Sigmoid colon (tissue), 7 donors: Measurements from ENCODE around the gene PNLIPRP2. TPM values are rescaled to one million over a fixed set of nuclear protein-coding genes. Genes with fewer than 3 reads are reported as not detected.

Source experiments
- DNase-seq: peaks from one replicate; pipeline ENCODE4 v3.0.0-alpha.2; 2019
- H3K27ac ChIP-seq, 4 donors: fragments of 200-600 bp; sonication (generic); one replicate each; pipeline ENCODE4 v1.5.1; 2016 to 2019; ENCODE audit warnings: mild to moderate bottlenecking in 1 of 4
- H3K27me3 ChIP-seq, 3 donors: fragments of 200-600 bp; sonication (generic); one replicate each; pipeline ENCODE4 v1.5.1; 2019; ENCODE audit warnings: mild to moderate bottlenecking in 1 of 3
- H3K36me3 ChIP-seq, 4 donors: fragments of 200-600 bp; sonication (generic); one replicate each; pipeline ENCODE4 v1.5.1; 2016 to 2019
- H3K4me1 ChIP-seq, 4 donors: fragments of 200-600 bp; sonication (generic); one replicate each; pipeline ENCODE4 v1.5.1; 2017 to 2019
- H3K4me3 ChIP-seq, 4 donors: fragments of 200-600 bp; sonication (generic); one replicate each; pipeline ENCODE4 v1.5.1; 2017 to 2019; ENCODE audit warnings: mild to moderate bottlenecking in 2 of 4, moderate library complexity in 1 of 4
- H3K9me3 ChIP-seq, 4 donors: fragments of 200-600 bp in 3 of 4; sonication (generic) in 3 of 4; one replicate each; pipeline versions ENCODE4 v1.5.1 to v1.6.1; 2013 to 2019
- EP300 ChIP-seq, 4 donors: sonication (generic); formaldehyde crosslinking; IDR thresholded peaks; one replicate each; pipeline ENCODE4 v1.6.1; 2017; ENCODE audit warnings: antibody characterized with exemption in 4 of 4
- POLR2A ChIP-seq, 2 donors: fragments of 450-650 bp; IDR thresholded peaks; one replicate each; pipeline ENCODE4 v1.6.1; 2016; ENCODE audit warnings: antibody characterized with exemption in 2 of 2, mild to moderate bottlenecking in 2 of 2, moderate library complexity in 2 of 2
- POLR2AphosphoS5 ChIP-seq, 4 donors: sonication (generic); formaldehyde crosslinking; IDR thresholded peaks; one replicate each; pipeline ENCODE4 v1.6.1; 2017; ENCODE audit warnings: antibody characterized with exemption in 4 of 4
- WGBS, 2 donors: extraction: QIAGEN DNeasy Blood & Tissue Kit; methylation state at CpG; one replicate each; pipeline ENCODE4 v1.1.7; 2013; 5-methylcytosine and 5-hydroxymethylcytosine counted together
- intact Hi-C: fragments of 100-400 bp; cut with DNase I; formaldehyde crosslinking; loops from one replicate; pipeline ENCODE4 v1.15.1; 2023
- polyA plus RNA-seq, 3 donors: library from polyadenylated mRNA; stranded (reverse); fragments of 200-250 nt; gene quantifications; one replicate each; pipeline ENCODE4 v1.2.3, GENCODE V29; 2013
- total RNA-seq, 4 donors: library from RNA; depleted of rRNA; stranded (reverse); fragments of >200 nt; gene quantifications; one replicate each; pipeline ENCODE4 v1.1.0, GENCODE V29; 2016
- TF ChIP-seq, protein P1 (sequence below), 4 experiments: fragments of 450-650 bp in 3 of 4; fragments of 200-600 bp in 1 of 4; IDR thresholded peaks; one replicate each; pipeline ENCODE4 v1.5.1; 2016 to 2019; ENCODE audit warnings: antibody characterized with exemption in 4 of 4, mild to moderate bottlenecking in 3 of 4, moderate library complexity in 2 of 4
- donor health status: healthy with polysubstance abuse.
- donor health status: Bipolar disorder and iron deficiency.
- donor health status: healthy.

The PNLIPRP2 gene
- total and polyA plus RNA-seq, 7 donors, result 0.95 to 1.8 TPM; not detected in 5

DNA sequence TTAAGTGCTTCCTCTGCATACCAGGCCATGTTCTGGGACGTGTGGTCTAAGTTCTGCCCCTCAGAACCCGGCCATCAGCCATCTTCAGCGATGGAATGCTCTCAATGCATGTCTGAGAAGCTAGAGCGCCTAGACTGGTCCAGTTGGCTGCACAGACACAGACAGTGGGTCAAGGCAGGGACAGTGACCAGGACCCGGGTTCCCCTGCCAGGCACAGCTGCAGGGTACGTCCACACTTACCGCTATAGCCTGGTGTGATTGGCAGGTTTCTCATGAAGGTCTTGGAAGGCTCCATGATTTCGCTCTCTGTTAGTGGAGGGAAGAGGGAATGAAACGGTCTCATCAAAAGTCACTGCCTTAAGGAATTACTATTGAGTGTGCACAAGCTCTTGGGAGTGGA, 47.3 kb downstream of the PNLIPRP2 start:
- Histone ChIP-seq H3K4me1 (peaks cover 0 to 16% (median 13%) of the 10 kb centered on the region in 4 donors), H3K9me3 (no peaks in the 10 kb centered on the region), H3K4me3 (no peak overlapping the region), H3K27me3 (peaks cover 4 to 13% (median 12%) of the 10 kb centered on the region in 3 donors), H3K36me3 (peaks cover 0 to 2% (median 0%) of the 10 kb centered on the region in 4 donors), H3K27ac (no peak overlapping the region)
- TF ChIP-seq, protein P1, sequence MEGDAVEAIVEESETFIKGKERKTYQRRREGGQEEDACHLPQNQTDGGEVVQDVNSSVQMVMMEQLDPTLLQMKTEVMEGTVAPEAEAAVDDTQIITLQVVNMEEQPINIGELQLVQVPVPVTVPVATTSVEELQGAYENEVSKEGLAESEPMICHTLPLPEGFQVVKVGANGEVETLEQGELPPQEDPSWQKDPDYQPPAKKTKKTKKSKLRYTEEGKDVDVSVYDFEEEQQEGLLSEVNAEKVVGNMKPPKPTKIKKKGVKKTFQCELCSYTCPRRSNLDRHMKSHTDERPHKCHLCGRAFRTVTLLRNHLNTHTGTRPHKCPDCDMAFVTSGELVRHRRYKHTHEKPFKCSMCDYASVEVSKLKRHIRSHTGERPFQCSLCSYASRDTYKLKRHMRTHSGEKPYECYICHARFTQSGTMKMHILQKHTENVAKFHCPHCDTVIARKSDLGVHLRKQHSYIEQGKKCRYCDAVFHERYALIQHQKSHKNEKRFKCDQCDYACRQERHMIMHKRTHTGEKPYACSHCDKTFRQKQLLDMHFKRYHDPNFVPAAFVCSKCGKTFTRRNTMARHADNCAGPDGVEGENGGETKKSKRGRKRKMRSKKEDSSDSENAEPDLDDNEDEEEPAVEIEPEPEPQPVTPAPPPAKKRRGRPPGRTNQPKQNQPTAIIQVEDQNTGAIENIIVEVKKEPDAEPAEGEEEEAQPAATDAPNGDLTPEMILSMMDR (IDR thresholded peaks at IDR 0.05), result no peak
- TF ChIP-seq EP300 (IDR thresholded peaks at IDR 0.05) (no peak), POLR2AphosphoS5 (IDR thresholded peaks at IDR 0.05) (no peak), POLR2A (IDR thresholded peaks at IDR 0.05) (no peak)
- intact Hi-C loops, result no loop called here
- WGBS, 2 donors, result 92 to 93% methylated on average over 9 of the region's 9 CpGs
- DNase-seq, result no peak

DNA sequence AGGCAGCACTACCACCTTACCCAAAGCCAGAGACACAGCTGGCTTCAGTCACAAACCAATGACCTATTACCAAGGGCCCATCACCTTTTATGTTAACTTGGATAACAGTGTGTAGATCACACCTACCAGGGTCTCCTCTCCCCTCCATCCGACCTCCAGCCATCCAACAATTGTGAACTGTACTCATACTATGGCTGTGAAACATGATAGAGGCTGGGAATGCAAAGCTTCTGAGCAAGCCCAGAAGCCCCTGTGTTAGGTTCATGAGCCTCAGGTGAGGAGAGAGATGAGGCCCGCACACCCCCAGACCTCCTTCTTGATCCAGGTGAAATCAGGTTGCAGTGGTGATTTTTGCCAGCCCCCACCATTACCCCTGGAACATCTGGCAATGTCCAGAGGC, 47.7 kb downstream of the PNLIPRP2 start:
- intact Hi-C loops, result no loop called here
- 88 to 98% methylated on average over 2 of the region's 2 CpGs for WGBS, 2 donors
- Histone ChIP-seq H3K27ac (no peak overlapping the region), H3K27me3 (peaks cover 4 to 13% (median 12%) of the 10 kb centered on the region in 3 donors), H3K4me1 (peaks cover 0 to 16% (median 13%) of the 10 kb centered on the region in 4 donors), H3K36me3 (peaks cover 0 to 7% (median 0%) of the 10 kb centered on the region in 4 donors), H3K9me3 (no peaks in the 10 kb centered on the region), H3K4me3 (no peak overlapping the region)
- TF ChIP-seq, protein P1 (IDR thresholded peaks at IDR 0.05), result no peak
- TF ChIP-seq EP300 (IDR thresholded peaks at IDR 0.05) (no peak), POLR2AphosphoS5 (IDR thresholded peaks at IDR 0.05) (no peak), POLR2A (IDR thresholded peaks at IDR 0.05) (no peak)
- no peak for DNase-seq

DNA sequence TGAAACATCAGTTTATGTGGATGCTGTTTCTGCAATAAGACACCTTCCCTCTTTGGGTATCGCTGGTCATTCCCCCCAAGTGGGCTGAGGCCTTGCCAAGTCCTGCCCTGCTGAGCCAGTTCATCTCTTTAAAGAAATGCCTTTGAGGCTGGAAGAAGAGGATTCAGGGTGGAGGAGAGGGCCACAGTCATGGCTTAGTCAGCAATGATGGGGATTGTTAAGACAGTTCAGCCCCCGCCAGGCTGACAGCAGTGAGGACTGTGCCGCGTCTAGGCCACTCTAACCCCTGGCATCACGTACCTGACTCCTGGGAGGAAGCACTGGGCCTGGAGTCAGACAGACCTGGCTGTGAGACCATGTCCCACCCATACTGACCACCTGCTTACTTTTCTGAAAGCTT, 48.3 kb downstream of the PNLIPRP2 start:
- Histone ChIP-seq H3K27me3 (peaks cover 4 to 13% (median 12%) of the 10 kb centered on the region in 3 donors), H3K4me1 (peaks cover 0 to 16% (median 13%) of the 10 kb centered on the region in 4 donors), H3K9me3 (no peaks in the 10 kb centered on the region), H3K27ac (peak overlapping the region in 2 of 4 donors; percentile 31 to 55), H3K4me3 (peak overlapping the region in 2 of 4 donors; percentile 28 to 40), H3K36me3 (peaks cover 0 to 13% (median 0%) of the 10 kb centered on the region in 4 donors)
- TF ChIP-seq EP300 (IDR thresholded peaks at IDR 0.05) (no peak), POLR2AphosphoS5 (IDR thresholded peaks at IDR 0.05) (no peak), POLR2A (IDR thresholded peaks at IDR 0.05) (no peak)
- TF ChIP-seq, protein P1 (IDR thresholded peaks at IDR 0.05), result no peak
- intact Hi-C loops, result no loop called here
- 91 to 94% methylated on average over 5 of the region's 5 CpGs for WGBS, 2 donors
- DNase-seq, result no peak

DNA sequence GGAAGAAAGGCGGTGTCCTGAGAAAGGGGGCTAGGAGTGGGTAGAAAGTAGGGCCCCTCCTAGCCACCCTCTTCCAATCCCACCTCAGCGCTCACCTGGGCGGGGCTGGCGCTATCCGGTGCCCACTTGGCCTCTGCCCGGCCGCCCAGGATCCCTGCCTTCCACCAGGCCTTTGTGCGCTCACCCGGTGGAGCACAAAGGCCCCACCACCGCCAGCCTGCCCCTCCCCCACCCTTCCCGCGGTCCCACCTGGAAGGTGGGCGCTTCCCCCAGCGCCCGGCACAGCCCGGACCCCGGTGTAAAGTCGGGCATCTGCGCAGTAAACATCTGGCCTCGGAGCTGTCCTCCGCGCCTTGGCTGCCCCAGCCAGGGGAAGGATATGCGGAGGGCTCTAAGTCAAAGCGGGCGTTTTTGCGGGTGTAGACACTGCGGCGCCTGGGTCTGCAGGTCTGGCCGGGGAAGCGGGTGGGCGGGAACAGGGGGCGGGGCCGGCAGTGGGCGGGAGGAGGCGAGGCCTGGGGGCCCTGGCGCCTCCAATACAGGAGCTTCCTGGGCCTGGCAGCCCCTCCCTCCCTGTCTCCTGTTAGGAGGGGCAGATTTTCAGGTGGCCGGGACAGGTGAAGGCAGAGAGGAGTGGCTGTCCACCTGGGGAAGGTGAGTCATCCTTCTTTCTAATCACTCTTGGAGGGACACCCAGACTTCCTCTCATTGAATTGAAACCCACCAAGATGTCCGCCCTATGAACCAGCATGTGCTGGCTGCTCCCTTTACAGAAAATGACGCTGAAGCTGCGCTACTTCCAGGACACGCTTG, 49.3 kb downstream of the PNLIPRP2 start:
- H3K27ac ChIP-seq, result peak overlapping the region; percentile 15 to 55 (median 36)
- no peak for TF ChIP-seq POLR2AphosphoS5 (IDR thresholded peaks at IDR 0.05)
- TF ChIP-seq POLR2A (IDR thresholded peaks at IDR 0.05), result no peak
- TF ChIP-seq EP300 (IDR thresholded peaks at IDR 0.05), result no peak
- TF ChIP-seq, protein P1 (IDR thresholded peaks at IDR 0.05), result no peak
- intact Hi-C loops, result no loop called here
- H3K36me3 ChIP-seq, result peaks cover 0 to 23% (median 0%) of the 10 kb centered on the region in 4 donors
- no peak for DNase-seq
- peak overlapping the region; percentile 17 to 40 (median 34) for H3K4me3 ChIP-seq
- H3K27me3 ChIP-seq, result peaks cover 4 to 13% (median 12%) of the 10 kb centered on the region in 3 donors
- H3K4me1 ChIP-seq, result peaks cover 0 to 16% (median 13%) of the 10 kb centered on the region in 4 donors
- H3K9me3 ChIP-seq, result no peaks in the 10 kb centered on the region
- 18 to 20% methylated on average over 41 of the region's 41 CpGs for WGBS, 2 donors
